HG03196 (cell line): ENCODE measurements around the gene EFCAB6.

Experiments used
- ATAC-seq: cut with Tn5 transposase; IDR thresholded peaks from one replicate; pipeline ENCODE4 v1.9.1; 2021; ENCODE audit not compliant: unreplicated experiment

The EFCAB6 gene

GRCh38 chr22:43534916-43535315 lies 277.2 kb downstream of the EFCAB6 start:
- no peak for ATAC-seq

GRCh38 chr22:43533656-43534428 lies 278.3 kb downstream of the EFCAB6 start:
- ATAC-seq, result no peak

GRCh38 chr22:43533156-43533530 lies 279.0 kb downstream of the EFCAB6 start:
- ATAC-seq, result no peak

GRCh38 chr22:43532301-43533155 lies 279.6 kb downstream of the EFCAB6 start:
- no peak for ATAC-seq

- no peak for ATAC-seq
These were observed 280.5 kb downstream of the EFCAB6 start for GRCh38 chr22:43531651-43532050.

GRCh38 chr22:43530349-43531201 lies 281.5 kb downstream of the EFCAB6 start:
- ATAC-seq, result no peak

GRCh38 chr22:43529934-43530333 lies 282.2 kb downstream of the EFCAB6 start:
- ATAC-seq, result no peak

- no peak for ATAC-seq
These were observed 282.6 kb downstream of the EFCAB6 start for GRCh38 chr22:43529461-43529860.

- no peak for ATAC-seq
These were observed 283.3 kb downstream of the EFCAB6 start for GRCh38 chr22:43528601-43529360.

- no peak for ATAC-seq
These were observed 285.2 kb downstream of the EFCAB6 start for GRCh38 chr22:43526946-43527345.

- no peak for ATAC-seq
These were observed 285.9 kb downstream of the EFCAB6 start for GRCh38 chr22:43526117-43526655.

GRCh38 chr22:43521716-43522115 lies 290.4 kb downstream of the EFCAB6 start:
- no peak for ATAC-seq

GRCh38 chr22:43520632-43521039 lies 291.5 kb downstream of the EFCAB6 start:
- no peak for ATAC-seq

- no peak for ATAC-seq
These were observed 295.0 kb downstream of the EFCAB6 start for GRCh38 chr22:43516996-43517635.

GRCh38 chr22:43516386-43516785 lies 295.7 kb downstream of the EFCAB6 start:
- no peak for ATAC-seq

GRCh38 chr22:43515902-43516301 lies 296.2 kb downstream of the EFCAB6 start:
- no peak for ATAC-seq

- ATAC-seq, result no peak
These were observed 296.7 kb downstream of the EFCAB6 start for GRCh38 chr22:43515411-43515810.

GRCh38 chr22:43514476-43515157 lies 297.5 kb downstream of the EFCAB6 start:
- no peak for ATAC-seq

- no peak for ATAC-seq
These were observed 299.8 kb downstream of the EFCAB6 start for GRCh38 chr22:43512279-43512678.
